Measurements from ENCODE around the gene CLDN4. TPM values are rescaled to one million over a fixed set of nuclear protein-coding genes. Genes with fewer than 3 reads are reported as not detected.
A peak's percentile ranks its signal among the peaks of the same experiment; 100 is the strongest.

CLDN4 gene
- total RNA-seq, 2 experiments from 2014 or later, result 0.10 TPM; not detected in 1

DNA sequence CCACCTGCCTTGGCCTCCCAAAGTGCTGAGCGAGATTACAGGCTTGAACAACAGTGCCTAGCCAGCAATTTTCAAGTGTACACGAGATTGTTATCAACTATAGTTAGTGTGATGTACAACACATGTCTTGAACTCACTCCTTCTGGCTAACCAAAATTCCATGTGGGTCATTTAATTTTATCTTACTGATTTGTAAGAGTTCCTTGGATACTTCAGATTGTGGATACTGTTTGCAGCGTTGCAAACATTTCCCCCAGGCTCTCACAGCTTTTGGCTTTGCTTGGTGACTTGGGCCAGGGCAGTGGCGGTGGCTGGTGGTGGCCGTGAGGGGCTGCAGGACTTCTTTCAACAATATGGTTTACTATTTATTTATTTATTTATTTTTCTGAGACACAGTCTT is 21.7 kb downstream of the CLDN4 start:
- ChIA-PET CTCF (interaction anchor here (1.2 to 5.0 kb wide), 2 partner anchors 26 to 40 kb away, joined by 4 to 66 read pairs; no protein-coding TSS in a partner anchor), POLR2A (no interaction called here)
- Mint-ChIP-seq H3K4me3 (no peak overlapping the region), H3K9me3 (no peaks in the 10 kb centered on the region), H3K27ac (no peak overlapping the region), H3K4me1 (peaks cover 50% of the 10 kb centered on the region), H3K36me3 (ENCODE audit: low read depth) (no peaks in the 10 kb centered on the region), H3K27me3 (peaks cover 20% of the 10 kb centered on the region)
- no peak for DNase-seq

- H3K9me3 Mint-ChIP-seq, result no peaks in the 10 kb centered on the region
These were observed 26.1 kb downstream of the CLDN4 start for GRCh38 chr7:73856941-73857340.

GRCh38 chr7:73858807-73859206 is 28.0 kb downstream of the CLDN4 start:
- no peak overlapping the region for H3K4me3 Mint-ChIP-seq
- ChIA-PET CTCF (interaction anchor here (0.7 to 1.0 kb wide), 2 partner anchors 168 to 707 kb away, joined by 3 read pairs; no protein-coding TSS in a partner anchor), POLR2A (no interaction called here)
- H3K27ac Mint-ChIP-seq, result no peak overlapping the region
- peaks cover 20% of the 10 kb centered on the region for H3K27me3 Mint-ChIP-seq
- no peaks in the 10 kb centered on the region for H3K9me3 Mint-ChIP-seq
- peaks cover 11% of the 10 kb centered on the region for H3K4me1 Mint-ChIP-seq
- no peak for DNase-seq
- H3K36me3 Mint-ChIP-seq (ENCODE audit: low read depth), result no peaks in the 10 kb centered on the region

More at GRCh38 chr7:73856941-73857340, 26.1 kb downstream of the CLDN4 start:
- Mint-ChIP-seq H3K27ac (no peak overlapping the region), H3K4me3 (no peak overlapping the region), H3K4me1 (peaks cover 18% of the 10 kb centered on the region), H3K27me3 (peaks cover 22% of the 10 kb centered on the region), H3K36me3 (ENCODE audit: low read depth) (no peaks in the 10 kb centered on the region)
- ChIA-PET CTCF (interaction anchor here (0.8 to 5.0 kb wide), 4 partner anchors 9 to 44 kb away, joined by 3 to 66 read pairs (median 22); no protein-coding TSS in a partner anchor), POLR2A (no interaction called here)
- DNase-seq, result no peak

DNA sequence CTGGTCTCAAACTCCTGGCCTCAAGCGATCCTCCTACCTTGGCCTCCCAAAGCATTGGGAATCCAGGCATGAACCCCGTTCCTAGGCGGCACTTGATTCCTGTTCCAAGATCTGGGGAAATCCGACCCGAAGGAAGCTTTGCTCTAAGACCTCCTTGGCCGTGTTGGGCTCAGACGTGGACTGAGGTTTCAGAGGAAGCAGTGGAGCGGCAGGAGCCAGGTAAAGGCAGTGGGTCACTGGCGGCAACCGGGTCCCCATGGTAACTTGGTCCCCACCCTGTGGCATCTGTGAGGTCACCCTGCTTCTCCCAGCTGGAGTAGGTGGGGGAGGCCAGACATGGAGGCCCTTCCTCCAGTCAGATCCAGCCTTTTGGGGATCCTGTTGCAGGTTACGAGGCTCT is 30.1 kb downstream of the CLDN4 start, which contains the start of gene TMEM270:
TMEM270 (plus strand) TSS at position 301 of the 400 bp plus-strand sequence; CDS start at position 337, 36 bp downstream.
- H3K4me3 Mint-ChIP-seq, result no peak within 1 kb of the TSS
- peaks cover 15% of the 10 kb centered on the region for H3K27me3 Mint-ChIP-seq
- ChIA-PET CTCF (no interaction called here), POLR2A (no interaction called here)
- H3K36me3 Mint-ChIP-seq (ENCODE audit: low read depth), result no peaks in the 10 kb centered on the region
- no peaks in the 10 kb centered on the region for H3K9me3 Mint-ChIP-seq
- no peak for DNase-seq
- H3K4me1 Mint-ChIP-seq, result peaks cover 5% of the 10 kb centered on the region
- H3K27ac Mint-ChIP-seq, result no peak within 1 kb of the TSS

- Mint-ChIP-seq H3K27me3 (peaks cover 13% of the 10 kb centered on the region), H3K27ac (no peak overlapping the region), H3K36me3 (ENCODE audit: low read depth) (no peaks in the 10 kb centered on the region), H3K4me3 (no peak overlapping the region), H3K4me1 (peaks cover 3% of the 10 kb centered on the region), H3K9me3 (no peaks in the 10 kb centered on the region)
- ChIA-PET POLR2A (no interaction called here), CTCF (interaction anchor here (0.7 kb wide), 1 partner anchor 21 kb away, joined by 3 read pairs; no protein-coding TSS in a partner anchor)
- no peak for DNase-seq
These were observed 30.5 kb downstream of the CLDN4 start for GRCh38 chr7:73861305-73861704.

- ChIA-PET POLR2A (interaction anchor here (0.6 kb wide), 1 partner anchor 10 kb away, joined by 4 read pairs; no protein-coding TSS in a partner anchor), CTCF (interaction anchor here (3.4 kb wide), 1 partner anchor 161 kb away, joined by 9 read pairs; no protein-coding TSS in a partner anchor)
- Mint-ChIP-seq H3K36me3 (ENCODE audit: low read depth) (no peaks in the 10 kb centered on the region), H3K4me3 (no peak overlapping the region), H3K27me3 (no peaks in the 10 kb centered on the region), H3K9me3 (no peaks in the 10 kb centered on the region), H3K27ac (no peak overlapping the region), H3K4me1 (no peaks in the 10 kb centered on the region)
- no peak for DNase-seq
These were observed 34.4 kb downstream of the CLDN4 start for GRCh38 chr7:73864981-73865711.

DNA sequence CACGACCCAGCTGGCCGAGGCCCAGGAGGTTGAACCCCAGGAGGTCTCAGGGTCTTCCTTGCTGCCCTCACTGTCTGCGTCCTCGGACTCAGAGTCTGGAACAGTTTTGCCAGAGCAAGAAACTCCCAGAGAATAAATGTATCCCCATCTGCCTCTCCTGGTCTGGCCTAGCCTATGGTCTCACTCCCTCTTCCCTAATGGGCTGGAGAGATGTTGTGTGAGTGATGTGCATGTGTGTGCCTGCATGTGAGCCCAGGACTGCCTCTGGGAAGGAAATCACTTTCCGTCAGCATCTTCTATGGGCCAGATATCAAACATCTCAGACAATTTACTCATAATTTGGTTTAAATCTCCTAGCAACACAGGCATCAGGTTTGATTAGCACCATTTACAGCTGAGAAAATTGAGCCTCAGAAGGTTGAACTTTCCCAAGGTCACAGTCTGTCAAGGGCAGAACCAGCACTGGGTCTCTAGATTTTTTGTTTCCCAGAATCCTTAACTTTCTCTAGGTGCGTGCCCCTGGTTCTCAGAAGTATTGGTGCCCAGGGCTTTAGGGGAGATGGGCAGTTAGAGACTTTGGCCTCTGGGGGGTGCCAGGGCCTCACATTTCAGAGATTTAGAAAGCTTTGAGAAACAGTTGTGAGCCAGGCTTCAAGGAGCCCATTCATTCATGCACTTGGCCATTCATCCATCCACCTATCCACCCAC is 35.1 kb downstream of the CLDN4 start:
- peak; percentile 31 for DNase-seq
- POLR2A ChIA-PET, result interaction anchor here (0.6 kb wide), 1 partner anchor 11 kb away, joined by 4 read pairs; no protein-coding TSS in a partner anchor
- CTCF ChIA-PET, result interaction anchor here (0.6 to 3.4 kb wide), 2 partner anchors 114 to 161 kb away, joined by 3 to 9 read pairs; no protein-coding TSS in a partner anchor

DNA sequence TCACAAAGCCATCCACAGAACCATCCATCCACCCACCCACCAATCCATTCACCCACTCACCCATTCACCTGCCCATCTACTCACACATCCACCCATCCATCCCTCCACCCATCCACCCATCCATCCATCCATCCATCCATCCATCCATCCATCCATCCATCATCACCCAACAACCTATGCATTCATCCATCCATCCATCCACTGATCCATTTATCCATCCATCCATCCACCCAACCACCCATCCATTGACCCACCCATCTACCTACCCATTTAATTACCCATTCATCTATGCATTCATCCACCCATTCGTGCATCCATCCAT is 35.6 kb downstream of the CLDN4 start:
- Mint-ChIP-seq H3K27me3 (no peaks in the 10 kb centered on the region), H3K4me3 (no peak overlapping the region), H3K36me3 (ENCODE audit: low read depth) (no peaks in the 10 kb centered on the region), H3K4me1 (no peaks in the 10 kb centered on the region), H3K27ac (no peak overlapping the region), H3K9me3 (no peaks in the 10 kb centered on the region)
- DNase-seq, result no peak
- ChIA-PET CTCF (interaction anchor here (0.6 to 3.4 kb wide), 2 partner anchors 113 to 160 kb away, joined by 3 to 9 read pairs; no protein-coding TSS in a partner anchor), POLR2A (no interaction called here)

More for the DNA sequence above, 35.1 kb downstream of the CLDN4 start:
- no peaks in the 10 kb centered on the region for H3K4me1 Mint-ChIP-seq
- H3K4me3 Mint-ChIP-seq, result no peak overlapping the region
- H3K27ac Mint-ChIP-seq, result no peak overlapping the region
- H3K36me3 Mint-ChIP-seq (ENCODE audit: low read depth), result no peaks in the 10 kb centered on the region
- H3K27me3 Mint-ChIP-seq, result no peaks in the 10 kb centered on the region
- no peaks in the 10 kb centered on the region for H3K9me3 Mint-ChIP-seq

GRCh38 chr7:73869011-73869798 is 38.4 kb downstream of the CLDN4 start:
- Mint-ChIP-seq H3K27ac (no peak overlapping the region), H3K4me3 (no peak overlapping the region), H3K36me3 (ENCODE audit: low read depth) (no peaks in the 10 kb centered on the region), H3K9me3 (no peaks in the 10 kb centered on the region), H3K4me1 (no peaks in the 10 kb centered on the region), H3K27me3 (no peaks in the 10 kb centered on the region)
- DNase-seq, result no peak
- POLR2A ChIA-PET, result no interaction called here
- CTCF ChIA-PET, result no interaction called here

- H3K36me3 Mint-ChIP-seq (ENCODE audit: low read depth), result no peaks in the 10 kb centered on the region
- no peak overlapping the region for H3K27ac Mint-ChIP-seq
- no peaks in the 10 kb centered on the region for H3K9me3 Mint-ChIP-seq
- H3K4me1 Mint-ChIP-seq, result no peaks in the 10 kb centered on the region
- POLR2A ChIA-PET, result no interaction called here
- H3K4me3 Mint-ChIP-seq, result no peak overlapping the region
- CTCF ChIA-PET, result no interaction called here
- no peaks in the 10 kb centered on the region for H3K27me3 Mint-ChIP-seq
- no peak for DNase-seq
These were observed 39.3 kb downstream of the CLDN4 start for GRCh38 chr7:73870041-73870492.

GRCh38 chr7:73871163-73872011 is 40.6 kb downstream of the CLDN4 start:
- no peak for DNase-seq
- Mint-ChIP-seq H3K27me3 (no peaks in the 10 kb centered on the region), H3K4me1 (no peaks in the 10 kb centered on the region), H3K36me3 (ENCODE audit: low read depth) (no peaks in the 10 kb centered on the region), H3K9me3 (no peaks in the 10 kb centered on the region), H3K27ac (no peak overlapping the region), H3K4me3 (no peak overlapping the region)
- ChIA-PET POLR2A (no interaction called here), CTCF (no interaction called here)
